Activated CD4-positive, alpha-beta T cell treated with anti-CD3 and anti-CD28 coated beads, Interleukin-2, amount 10 ng/mL, durations not matched to agents 7 days and 5 days (primary cell): ENCODE data around the gene ERG. TPM values are rescaled to one million over a fixed set of nuclear protein-coding genes. Genes with fewer than 3 reads are reported as not detected.
A peak's percentile ranks its signal among the peaks of the same experiment; 100 is the strongest.

Source experiments
- CTCF ChIA-PET: fragments of 350-600 bp; sonication (Branson Sonifier 250); formaldehyde crosslinking; loops from one replicate; lab custom pipeline; 2021; ENCODE audit warnings: antibody characterized with exemption; lab: Charles Lee
- POLR2A ChIA-PET: fragments of 350-600 bp; sonication (Branson Sonifier 250); formaldehyde crosslinking; loops from one replicate; lab custom pipeline; 2021; ENCODE audit warnings: antibody characterized with exemption; lab: Charles Lee
- DNase-seq: peaks from one replicate; pipeline ENCODE4 v3.0.0-alpha.2; 2020
- H3K27ac Mint-ChIP-seq: one replicate; pipeline ENCODE4 v1.8.0; 2021; ENCODE audit warnings: mild to moderate bottlenecking, moderate library complexity, mixed read lengths
- H3K27me3 Mint-ChIP-seq: one replicate; pipeline ENCODE4 v1.8.0; 2021; ENCODE audit warnings: mixed read lengths
- H3K36me3 Mint-ChIP-seq: one replicate; pipeline ENCODE4 v1.8.0; 2021; ENCODE audit warnings: low read depth, mixed read lengths
- H3K4me1 Mint-ChIP-seq: one replicate; pipeline ENCODE4 v1.8.0; 2021; ENCODE audit warnings: mixed read lengths
- H3K4me3 Mint-ChIP-seq: one replicate; pipeline ENCODE4 v1.8.0; 2021; ENCODE audit warnings: mild to moderate bottlenecking, moderate library complexity, mixed read lengths
- H3K9me3 Mint-ChIP-seq: one replicate; pipeline ENCODE4 v1.8.0; 2021; ENCODE audit warnings: mixed read lengths
- total RNA-seq, 2 experiments: library from RNA; stranded (reverse); gene quantifications; one replicate each; pipeline ENCODE4 v1.2.3, GENCODE V29; 2021

ERG gene
- total RNA-seq, 2 experiments from 2014 or later = not detected

DNA sequence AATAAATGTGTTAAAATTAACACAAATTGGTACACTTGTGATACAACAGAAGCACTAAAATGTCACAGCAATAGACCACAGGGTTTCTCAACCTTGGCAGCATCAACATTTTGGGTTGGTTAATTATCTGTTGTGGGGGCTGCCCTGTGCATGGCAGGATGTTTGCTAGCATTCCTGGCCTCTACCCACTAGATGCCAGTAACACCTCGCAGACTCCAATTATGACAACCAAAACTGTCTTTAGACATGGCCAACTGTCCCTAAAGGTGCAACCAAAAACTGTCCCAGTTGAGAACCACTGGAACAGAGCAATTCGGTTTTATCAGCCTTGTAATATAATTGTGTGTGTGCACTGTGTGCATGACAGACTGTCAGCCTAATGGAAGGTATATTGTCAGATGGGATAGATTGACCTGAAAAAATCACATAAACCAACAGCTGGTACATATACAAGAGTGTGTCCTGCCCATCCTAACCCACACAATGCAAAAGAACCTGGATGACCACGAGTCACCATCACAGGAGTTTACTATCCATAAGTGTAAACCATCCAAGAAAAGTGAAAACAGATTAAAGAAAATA is 13.5 kb upstream of the ERG start:
- H3K9me3 Mint-ChIP-seq = no peaks in the 10 kb centered on the region
- H3K4me3 Mint-ChIP-seq = no peak overlapping the region
- H3K27ac Mint-ChIP-seq = no peak overlapping the region
- no peak for DNase-seq
- CTCF ChIA-PET = no interaction called here
- peaks cover 24% of the 10 kb centered on the region for H3K27me3 Mint-ChIP-seq
- no peaks in the 10 kb centered on the region for H3K36me3 Mint-ChIP-seq
- POLR2A ChIA-PET = no interaction called here
- H3K4me1 Mint-ChIP-seq = peaks cover 12% of the 10 kb centered on the region

DNA sequence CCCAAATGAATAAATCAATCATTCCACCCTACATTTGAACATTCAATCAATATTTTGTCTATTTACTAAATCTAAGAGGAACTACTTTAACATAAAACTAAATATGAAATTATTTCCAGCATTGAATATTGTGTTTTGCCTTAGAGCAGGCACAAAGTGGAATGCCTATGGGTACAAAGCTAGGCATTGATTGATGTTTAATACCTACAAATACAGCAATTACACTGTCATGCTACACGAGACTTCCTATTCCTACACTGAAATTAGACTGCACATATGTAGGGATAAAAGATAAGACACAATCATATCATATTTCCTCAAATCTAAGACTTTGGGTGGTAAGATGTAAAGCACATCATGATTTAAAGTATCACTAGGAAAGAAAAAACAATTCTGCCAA is 12.9 kb upstream of the ERG start:
- DNase-seq = no peak
- H3K27ac Mint-ChIP-seq = no peak overlapping the region
- H3K4me1 Mint-ChIP-seq = peaks cover 18% of the 10 kb centered on the region
- CTCF ChIA-PET = no interaction called here
- H3K27me3 Mint-ChIP-seq = peaks cover 24% of the 10 kb centered on the region
- POLR2A ChIA-PET = no interaction called here
- H3K4me3 Mint-ChIP-seq = no peak overlapping the region
- H3K36me3 Mint-ChIP-seq = no peaks in the 10 kb centered on the region
- H3K9me3 Mint-ChIP-seq = no peaks in the 10 kb centered on the region

DNA sequence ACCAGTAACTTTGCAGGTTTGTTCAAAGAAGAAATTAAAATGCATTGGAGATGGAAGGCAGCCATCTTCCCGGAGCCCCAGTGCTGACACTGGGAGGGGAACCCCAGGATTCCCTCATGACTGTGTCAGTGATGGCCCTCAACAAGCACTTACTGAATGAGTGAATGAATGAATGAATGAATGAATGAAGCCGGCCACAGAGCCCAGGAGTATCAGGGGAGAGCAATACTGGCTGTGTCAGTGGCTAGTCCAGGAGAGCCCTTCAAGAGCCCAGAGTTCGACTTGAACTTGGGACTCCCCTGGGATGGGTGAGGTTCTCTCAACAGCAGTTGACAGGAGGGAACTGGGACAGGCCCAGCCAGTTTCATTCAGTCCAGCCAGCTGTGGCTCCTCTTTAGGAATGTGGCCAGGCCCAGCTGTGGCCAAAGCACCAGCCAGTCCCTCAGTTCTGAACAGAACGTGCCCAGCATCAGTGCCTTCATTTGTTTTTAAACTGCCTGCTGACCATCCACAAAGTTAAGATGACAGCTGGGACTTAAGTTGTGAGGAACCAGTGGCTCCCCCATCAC is 9.2 kb upstream of the ERG start:
- Mint-ChIP-seq H3K4me1 (peaks cover 29% of the 10 kb centered on the region), H3K27me3 (peaks cover 15% of the 10 kb centered on the region), H3K4me3 (no peak overlapping the region), H3K36me3 (no peaks in the 10 kb centered on the region), H3K9me3 (no peaks in the 10 kb centered on the region), H3K27ac (peak overlapping the region; percentile 84)
- ChIA-PET POLR2A (no interaction called here), CTCF (interaction anchor here (0.6 kb wide), 1 partner anchor 937 kb away, joined by 3 read pairs; no protein-coding TSS in a partner anchor)
- no peak for DNase-seq

DNA sequence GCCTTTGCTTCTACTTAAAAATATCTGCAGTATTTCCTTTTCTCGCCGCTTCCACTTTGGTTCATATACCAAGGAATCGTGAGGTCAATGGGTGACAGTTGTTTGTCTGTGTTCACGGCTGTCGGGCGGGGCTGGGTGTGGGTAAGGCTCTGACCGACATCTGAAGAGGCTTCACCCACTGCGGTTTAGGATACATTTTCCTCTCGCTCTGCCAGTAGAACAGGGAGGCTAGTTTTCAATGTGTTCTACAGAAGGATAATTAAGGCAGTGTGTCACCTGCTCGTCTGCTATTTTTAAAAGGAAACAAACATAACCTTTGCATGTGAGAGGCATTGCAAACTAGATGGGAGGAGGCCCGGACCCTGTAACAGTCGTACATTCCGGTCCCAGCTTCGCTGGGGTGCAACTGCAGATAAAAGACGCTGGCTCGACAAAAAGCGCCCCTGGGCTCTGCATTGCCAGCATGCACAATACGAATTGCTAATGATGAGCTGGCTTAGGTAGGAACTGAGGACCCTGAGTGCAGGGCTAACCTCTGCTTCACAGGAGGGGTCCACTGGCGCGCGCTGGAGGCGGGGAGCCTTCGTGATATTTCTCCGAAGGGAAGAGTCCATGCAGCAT is 8.5 kb upstream of the ERG start:
- ChIA-PET POLR2A (no interaction called here), CTCF (no interaction called here)
- Mint-ChIP-seq H3K4me3 (peak overlapping the region; percentile 29), H3K27me3 (peaks cover 15% of the 10 kb centered on the region), H3K9me3 (no peaks in the 10 kb centered on the region), H3K36me3 (no peaks in the 10 kb centered on the region), H3K4me1 (peaks cover 29% of the 10 kb centered on the region), H3K27ac (peak overlapping the region; percentile 84)
- DNase-seq = peak; percentile 61

DNA sequence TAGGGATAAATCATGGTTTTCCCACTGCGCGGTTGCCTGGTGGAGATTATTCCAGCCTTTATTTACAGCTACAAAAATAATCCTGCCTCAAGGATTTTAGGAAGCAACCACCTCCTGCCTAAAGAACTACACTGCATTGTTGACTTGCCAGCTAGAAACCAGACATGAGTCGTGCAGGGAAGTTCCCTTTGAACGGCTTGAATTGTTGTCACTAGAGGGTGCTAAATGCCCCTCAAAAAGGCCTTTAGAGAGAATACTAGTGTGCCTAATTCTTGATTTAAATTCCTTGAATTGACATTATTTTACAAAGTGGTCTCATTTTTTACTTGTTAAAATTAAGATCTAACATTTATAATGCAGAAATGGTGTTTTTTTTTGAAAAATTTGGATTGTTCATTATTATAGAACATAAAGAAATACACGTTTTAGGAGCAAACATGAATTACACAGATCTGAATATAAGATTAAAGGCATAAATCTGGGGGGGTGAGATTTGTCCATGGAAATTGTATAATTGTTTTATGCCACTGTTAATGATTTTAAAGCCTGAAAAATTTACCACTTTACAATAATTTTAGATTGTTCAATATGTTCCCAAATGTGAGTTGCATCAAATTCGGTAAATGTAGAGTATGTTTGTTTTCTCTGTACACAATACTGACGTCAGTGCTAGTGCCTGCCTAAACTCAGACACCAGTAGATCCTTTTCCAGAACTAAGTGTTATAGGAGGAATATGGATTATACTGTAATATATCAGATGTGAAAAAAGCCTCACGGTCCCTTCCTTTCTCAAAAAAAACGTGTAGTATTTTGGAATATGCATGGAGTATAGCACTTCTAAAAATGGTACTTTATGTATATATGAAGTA is 7.6 kb upstream of the ERG start:
- Mint-ChIP-seq H3K9me3 (no peaks in the 10 kb centered on the region), H3K36me3 (no peaks in the 10 kb centered on the region), H3K4me1 (peaks cover 29% of the 10 kb centered on the region), H3K27me3 (peaks cover 19% of the 10 kb centered on the region), H3K27ac (peak overlapping the region; percentile 84), H3K4me3 (no peak overlapping the region)
- CTCF ChIA-PET = interaction anchor here (0.8 kb wide), 1 partner anchor 26 kb away, joined by 3 read pairs; no protein-coding TSS in a partner anchor
- DNase-seq = peak; percentile 59
- POLR2A ChIA-PET = no interaction called here

- Mint-ChIP-seq H3K27ac (no peak overlapping the region), H3K9me3 (no peaks in the 10 kb centered on the region), H3K36me3 (no peaks in the 10 kb centered on the region), H3K27me3 (peaks cover 27% of the 10 kb centered on the region), H3K4me1 (peaks cover 29% of the 10 kb centered on the region), H3K4me3 (no peak overlapping the region)
- POLR2A ChIA-PET = no interaction called here
- CTCF ChIA-PET = no interaction called here
- no peak for DNase-seq
Observed at GRCh38 chr21:38504066-38504465, 5.8 kb upstream of the ERG start.

DNA sequence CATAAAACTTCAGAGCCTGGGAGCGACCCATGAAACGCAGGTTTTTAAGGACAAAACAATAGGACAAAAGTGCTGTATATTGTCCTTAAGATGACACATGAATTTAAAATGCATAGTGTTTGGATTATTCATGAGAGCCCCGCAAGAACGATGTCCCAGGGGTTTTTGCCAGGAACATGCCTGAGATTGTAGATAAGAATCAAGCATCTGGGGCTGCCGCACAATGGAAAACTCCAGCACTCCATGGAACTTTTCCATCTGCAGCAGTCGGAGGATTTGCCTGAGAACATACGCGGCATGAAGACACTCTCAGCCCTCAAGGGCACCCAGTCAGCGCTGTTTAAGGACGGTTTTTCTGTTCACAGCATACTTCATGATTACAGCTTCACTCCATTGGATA is 5.3 kb upstream of the ERG start:
- no peak overlapping the region for H3K27ac Mint-ChIP-seq
- no peaks in the 10 kb centered on the region for H3K36me3 Mint-ChIP-seq
- H3K9me3 Mint-ChIP-seq = no peaks in the 10 kb centered on the region
- H3K4me1 Mint-ChIP-seq = peaks cover 29% of the 10 kb centered on the region
- H3K4me3 Mint-ChIP-seq = no peak overlapping the region
- peaks cover 31% of the 10 kb centered on the region for H3K27me3 Mint-ChIP-seq
- ChIA-PET CTCF (no interaction called here), POLR2A (no interaction called here)
- DNase-seq = no peak

- H3K4me1 Mint-ChIP-seq = peaks cover 2% of the 10 kb centered on the region
- H3K36me3 Mint-ChIP-seq = no peaks in the 10 kb centered on the region
- H3K4me3 Mint-ChIP-seq = no peak overlapping the region
- CTCF ChIA-PET = no interaction called here
- POLR2A ChIA-PET = no interaction called here
- no peak for DNase-seq
- H3K9me3 Mint-ChIP-seq = no peaks in the 10 kb centered on the region
- peaks cover 56% of the 10 kb centered on the region for H3K27me3 Mint-ChIP-seq
- H3K27ac Mint-ChIP-seq = no peak overlapping the region
Observed at GRCh38 chr21:38500073-38500472, 1.8 kb upstream of the ERG start.

DNA sequence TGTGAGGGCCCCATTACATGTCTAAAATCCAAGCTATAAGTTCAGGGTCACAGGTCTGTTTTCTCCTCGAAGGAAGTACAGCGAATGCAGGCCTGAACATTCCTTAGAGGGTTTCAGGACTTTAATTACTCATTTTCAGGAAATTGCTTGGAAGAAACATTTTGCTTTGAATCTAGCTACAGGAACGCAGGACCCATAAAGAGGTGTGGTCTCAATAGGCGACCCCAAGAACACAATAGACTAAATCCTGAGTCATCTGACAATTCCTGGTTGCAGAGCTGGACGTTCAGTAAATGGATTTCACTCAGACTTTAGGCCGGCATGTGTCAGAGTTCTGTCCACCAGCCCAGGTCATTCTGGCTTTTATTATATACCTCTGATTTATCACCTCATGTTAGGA is 1.0 kb upstream of the ERG start:
- POLR2A ChIA-PET = no interaction called here
- H3K27me3 Mint-ChIP-seq = peaks cover 59% of the 10 kb centered on the region
- DNase-seq = no peak
- no peak overlapping the region for H3K4me3 Mint-ChIP-seq
- no peaks in the 10 kb centered on the region for H3K36me3 Mint-ChIP-seq
- H3K4me1 Mint-ChIP-seq = peaks cover 2% of the 10 kb centered on the region
- no peak overlapping the region for H3K27ac Mint-ChIP-seq
- H3K9me3 Mint-ChIP-seq = no peaks in the 10 kb centered on the region
- CTCF ChIA-PET = interaction anchor here (0.6 to 1.3 kb wide), 2 partner anchors 262 to 651 kb away, joined by 3 to 4 read pairs; no protein-coding TSS in a partner anchor

GRCh38 chr21:38496224-38496623 is 2.1 kb downstream of the ERG start:
- H3K36me3 Mint-ChIP-seq = no peaks in the 10 kb centered on the region
- H3K4me1 Mint-ChIP-seq = peaks cover 2% of the 10 kb centered on the region
- ChIA-PET CTCF (no interaction called here), POLR2A (interaction anchor here (0.6 kb wide), 1 partner anchor 574 kb away, joined by 3 read pairs; no protein-coding TSS in a partner anchor)
- DNase-seq = no peak
- H3K4me3 Mint-ChIP-seq = no peak overlapping the region
- peaks cover 70% of the 10 kb centered on the region for H3K27me3 Mint-ChIP-seq
- no peaks in the 10 kb centered on the region for H3K9me3 Mint-ChIP-seq
- no peak overlapping the region for H3K27ac Mint-ChIP-seq

DNA sequence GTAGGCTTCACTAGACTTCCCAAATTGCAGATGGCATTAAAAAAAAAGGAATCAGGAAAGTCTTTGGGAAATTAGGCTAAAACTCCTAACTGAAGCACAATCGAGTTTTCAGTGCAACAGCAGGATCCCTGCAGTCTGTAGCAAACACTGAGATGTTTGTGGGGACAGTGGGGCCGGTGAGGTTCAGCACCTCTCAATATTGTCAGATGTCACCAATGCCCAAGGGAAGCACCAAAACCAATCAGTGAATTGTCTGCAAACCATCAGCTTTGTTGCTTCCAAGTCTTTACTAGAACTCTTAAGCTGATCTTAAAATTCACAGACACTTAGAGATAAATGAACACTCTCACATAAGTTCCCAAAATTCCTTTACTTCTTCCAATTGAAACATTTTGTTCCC is 2.6 kb downstream of the ERG start:
- Mint-ChIP-seq H3K4me3 (no peak overlapping the region), H3K4me1 (peaks cover 2% of the 10 kb centered on the region), H3K27me3 (peaks cover 70% of the 10 kb centered on the region), H3K36me3 (no peaks in the 10 kb centered on the region), H3K27ac (no peak overlapping the region), H3K9me3 (no peaks in the 10 kb centered on the region)
- POLR2A ChIA-PET = no interaction called here
- DNase-seq = no peak
- CTCF ChIA-PET = no interaction called here

- POLR2A ChIA-PET = no interaction called here
Observed at GRCh38 chr21:38495242-38495641, 3.0 kb downstream of the ERG start.

GRCh38 chr21:38494703-38495102 is 3.6 kb downstream of the ERG start:
- ChIA-PET POLR2A (no interaction called here), CTCF (no interaction called here)
- no peak overlapping the region for H3K27ac Mint-ChIP-seq
- no peaks in the 10 kb centered on the region for H3K36me3 Mint-ChIP-seq
- no peak for DNase-seq
- no peak overlapping the region for H3K4me3 Mint-ChIP-seq
- peaks cover 69% of the 10 kb centered on the region for H3K27me3 Mint-ChIP-seq
- peaks cover 2% of the 10 kb centered on the region for H3K4me1 Mint-ChIP-seq
- H3K9me3 Mint-ChIP-seq = no peaks in the 10 kb centered on the region

More at GRCh38 chr21:38495242-38495641, 3.0 kb downstream of the ERG start:
- Mint-ChIP-seq H3K9me3 (no peaks in the 10 kb centered on the region), H3K4me3 (no peak overlapping the region), H3K27ac (no peak overlapping the region), H3K36me3 (no peaks in the 10 kb centered on the region), H3K27me3 (peaks cover 68% of the 10 kb centered on the region), H3K4me1 (peaks cover 2% of the 10 kb centered on the region)
- CTCF ChIA-PET = no interaction called here
- no peak for DNase-seq
